HepG2 (cell line): ENCODE results near the gene FAM118B. TPM values are rescaled to one million over a fixed set of nuclear protein-coding genes. Genes with fewer than 3 reads are reported as not detected.

ENCODE experiments used
- BCL6 ChIP-seq: IDR thresholded peaks from 2 replicates; pipeline ENCODE4 v1.6.1; 2016; ENCODE audit warnings: missing genetic modification reagents, missing compliant biosample characterization
- CREM ChIP-seq, 2 experiments: sonication (generic) in 1 of 2; formaldehyde crosslinking in 1 of 2; IDR thresholded peaks; 2 replicates each; pipeline versions ENCODE4 v1.4.0 to v1.6.1; 2016 to 2020; ENCODE audit warnings: antibody characterized with exemption in 1 of 2, mild to moderate bottlenecking in 1 of 2, missing genetic modification reagents in 1 of 2
- FOXO1 ChIP-seq: sonication (generic); formaldehyde crosslinking; IDR thresholded peaks from 2 replicates; pipeline ENCODE4 v1.4.0; 2020; ENCODE audit warnings: missing genetic modification reagents
- HDAC2 ChIP-seq: sonication (generic); formaldehyde crosslinking; IDR thresholded peaks from 2 replicates; pipeline ENCODE4 v1.4.0; 2020; ENCODE audit warnings: missing genetic modification reagents
- HIC2 ChIP-seq: sonication (generic); formaldehyde crosslinking; IDR thresholded peaks from 2 replicates; pipeline ENCODE4 v1.9.0; 2022; ENCODE audit warnings: low read depth, missing genetic modification reagents
- KAT2B ChIP-seq: fragments of 150-350 bp; IDR thresholded peaks from 2 replicates; pipeline ENCODE4 v1.6.1; 2014; ENCODE audit warnings: low read depth, low read length, borderline replicate concordance
- KDM5B ChIP-seq: sonication (generic); formaldehyde crosslinking; IDR thresholded peaks from 2 replicates; pipeline ENCODE4 v1.4.0; 2020; ENCODE audit warnings: missing genetic modification reagents, mild to moderate bottlenecking, borderline replicate concordance
- MXD3 ChIP-seq: IDR thresholded peaks from 2 replicates; pipeline ENCODE4 v1.6.1; 2016; ENCODE audit warnings: mild to moderate bottlenecking, missing biosample characterization, missing genetic modification reagents
- PCBP1 ChIP-seq: fragments of 200-400 bp; formaldehyde crosslinking; IDR thresholded peaks from 2 replicates; pipeline ENCODE4 v1.6.1; 2017; ENCODE audit warnings: mild to moderate bottlenecking, low read depth, low read length, borderline replicate concordance
- RNF2 ChIP-seq: fragments of 450-650 bp; conservative IDR thresholded peaks from 2 replicates; pipeline ENCODE4 v1.6.1; 2016; ENCODE audit warnings: low read depth
- SP1 ChIP-seq, 2 experiments: fragments of 450-650 bp in 1 of 2; sonication (generic) in 1 of 2; formaldehyde crosslinking in 1 of 2; IDR thresholded peaks; 2 replicates each; pipeline versions ENCODE4 v1.4.0 to v1.6.1; 2016 to 2020; ENCODE audit warnings: missing genetic modification reagents in 1 of 2
- SP5 ChIP-seq: IDR thresholded peaks from 2 replicates; pipeline ENCODE4 v1.6.1; 2016; ENCODE audit warnings: low read depth, borderline replicate concordance
- TBP ChIP-seq: sonication (generic); formaldehyde crosslinking; IDR thresholded peaks from 2 replicates; pipeline ENCODE4 v1.5.0; 2020; ENCODE audit warnings: missing genetic modification reagents
- TGIF2 ChIP-seq: IDR thresholded peaks from 2 replicates; pipeline ENCODE4 v1.6.1; 2016; ENCODE audit warnings: control low read depth, missing compliant biosample characterization
- ZBTB20 ChIP-seq: sonication (generic); formaldehyde crosslinking; IDR thresholded peaks from 2 replicates; pipeline ENCODE4 v1.8.1; 2023; ENCODE audit warnings: missing genetic modification reagents, low read depth, mild to moderate bottlenecking, borderline replicate concordance
- ZNF124 ChIP-seq: sonication (generic); formaldehyde crosslinking; IDR thresholded peaks from 2 replicates; pipeline ENCODE4 v1.4.0; 2020; ENCODE audit warnings: missing genetic modification reagents
- ZNF205 ChIP-seq: IDR thresholded peaks from 2 replicates; pipeline ENCODE4 v1.6.1; 2018; ENCODE audit warnings: missing biosample characterization, missing genetic modification reagents
- ZNF329 ChIP-seq: sonication (generic); formaldehyde crosslinking; IDR thresholded peaks from 2 replicates; pipeline ENCODE4 v1.9.0; 2021; ENCODE audit warnings: low read depth, mild to moderate bottlenecking, missing genetic modification reagents
- ZNF33B ChIP-seq: sonication (generic); formaldehyde crosslinking; IDR thresholded peaks from 2 replicates; pipeline ENCODE4 v1.5.1; 2020; ENCODE audit warnings: mild to moderate bottlenecking, missing genetic modification reagents
- ZNF414 ChIP-seq: sonication (generic); formaldehyde crosslinking; IDR thresholded peaks from 2 replicates; pipeline ENCODE4 v1.5.0; 2020; ENCODE audit warnings: missing genetic modification reagents
- ZNF687 ChIP-seq: sonication (generic); formaldehyde crosslinking; IDR thresholded peaks from 2 replicates; pipeline ENCODE4 v1.5.1; 2020; ENCODE audit warnings: mild to moderate bottlenecking, missing genetic modification reagents, moderate library complexity
- ZNF768 ChIP-seq: sonication (generic); formaldehyde crosslinking; IDR thresholded peaks from 2 replicates; pipeline ENCODE4 v1.4.0; 2020; ENCODE audit warnings: missing genetic modification reagents
- ZSCAN9 ChIP-seq: IDR thresholded peaks from 2 replicates; pipeline ENCODE4 v1.6.1; 2016; ENCODE audit warnings: borderline replicate concordance
- polyA plus RNA-seq, 8 experiments: library from polyadenylated mRNA; depleted of rRNA in 3 of 8; stranded (reverse) in 7 of 8; unstranded in 1 of 8; fragments of >200 nt; fragmentation: Illumina TruSeq in 4 of 8; extraction: Trizol in 4 of 8; gene quantifications; 2 replicates each; pipeline versions ENCODE4 v1.2.1 to v1.2.3, GENCODE V29; 2011 to 2016; ENCODE audit warnings: low read depth in 4 of 8, missing spikeins in 1 of 8, mixed read lengths in 1 of 8; ENCODE audit not compliant: insufficient read depth in 1 of 8
- total RNA-seq, 5 experiments: library from RNA; depleted of rRNA; stranded (reverse); fragments of >200 nt; fragmentation: Illumina TruSeq; extraction: Trizol; gene quantifications; 2 replicates each; pipeline ENCODE4 v1.2.3, GENCODE V29; 2016; ENCODE audit warnings: low read depth in 1 of 5

The FAM118B gene
- total and polyA plus RNA-seq, 2 of the 13 experiments (the other 11 are each of a cell fraction or from before 2014, with no cell fraction given), result 10.2 to 25.7 TPM

GRCh38 chr11:126189109-126189929, 22.3 kb upstream of the FAM118B start (continued):
- peak; percentile 85 for TF ChIP-seq HIC2 (CRISPR knock-in tag)
- peak; percentile 72; the same call in 1 of the 2 replicates for TF ChIP-seq ZNF414
- peak; percentile 38; the same call in 1 of the 2 replicates for TF ChIP-seq CREM (IDR thresholded peaks at IDR 0.05)
- TF ChIP-seq CREM (CRISPR knock-in tag; IDR thresholded peaks at IDR 0.05), result no peak
- no peak for TF ChIP-seq ZNF33B (CRISPR knock-in tag)
- no peak for TF ChIP-seq PCBP1
- TF ChIP-seq RNF2, result 0 out of 2 replicates have a peak, but pooled peaks have one; percentile 21
- TF ChIP-seq KAT2B, result no peak
- peak; percentile 42; the same call in 1 of the 2 replicates for TF ChIP-seq TGIF2 (CRISPR knock-in tag)
- TF ChIP-seq ZNF687 (CRISPR knock-in tag), result peak; percentile 99
- TF ChIP-seq BCL6 (CRISPR knock-in tag), result peak; percentile 73
- TF ChIP-seq FOXO1 (CRISPR knock-in tag), result peak; percentile 74
- peak; percentile 59; the same call in 1 of the 2 replicates for TF ChIP-seq ZSCAN9 (CRISPR knock-in tag)
- TF ChIP-seq MXD3 (CRISPR knock-in tag), result 0 out of 2 replicates have a peak, but pooled peaks have one; percentile 59
- no peak for TF ChIP-seq SP1 (IDR thresholded peaks at IDR 0.05)
- 0 out of 2 replicates have a peak, but pooled peaks have one; percentile 21 for TF ChIP-seq SP1 (CRISPR knock-in tag; IDR thresholded peaks at IDR 0.05)
- TF ChIP-seq ZNF329, result no peak
- peak; percentile 56; the same call in 1 of the 2 replicates for TF ChIP-seq KDM5B (CRISPR knock-in tag)
- peak; percentile 92 for TF ChIP-seq HDAC2
- TF ChIP-seq ZNF205, result no peak
- TF ChIP-seq ZNF124 (CRISPR knock-in tag), result peak; percentile 51; the same call in 1 of the 2 replicates
- peak; percentile 85; the same call in 1 of the 2 replicates for TF ChIP-seq SP5 (CRISPR knock-in tag)
- peak; percentile 39; the same call in 1 of the 2 replicates for TF ChIP-seq ZNF768 (CRISPR knock-in tag)
- TF ChIP-seq TBP (CRISPR knock-in tag), result no peak
- 0 out of 2 replicates have a peak, but pooled peaks have one; percentile 44 for TF ChIP-seq ZBTB20
